Transverse colon (tissue), 4 donors: ENCODE results near the gene SDK1. TPM values are rescaled to one million over a fixed set of nuclear protein-coding genes. Genes with fewer than 3 reads are reported as not detected.

Experiments
- DNase-seq: peaks from one replicate; pipeline ENCODE4 v3.0.0-alpha.2; 2019
- H3K27ac ChIP-seq, 4 donors: fragments of 200-600 bp; sonication (generic); 2 replicates each; pipeline ENCODE4 v1.5.1; 2016 to 2018; ENCODE audit warnings: inconsistent platforms in 4 of 4
- H3K27me3 ChIP-seq: fragments of 200-600 bp; sonication (generic); 2 replicates; pipeline ENCODE4 v1.5.1; 2017; ENCODE audit warnings: inconsistent platforms
- H3K36me3 ChIP-seq, 4 donors: fragments of 200-600 bp; sonication (generic); 2 replicates each; pipeline ENCODE4 v1.5.1; 2017 to 2019; ENCODE audit warnings: inconsistent platforms in 4 of 4
- H3K4me1 ChIP-seq, 4 donors: fragments of 200-600 bp; sonication (generic); 2 replicates each; pipeline ENCODE4 v1.5.1; 2017 to 2020; ENCODE audit warnings: inconsistent platforms in 4 of 4
- H3K4me3 ChIP-seq, 4 donors: fragments of 200-600 bp; sonication (generic); 1 replicate in 1 of 4; 2 replicates in 3 of 4; pipeline versions ENCODE4 v1.5.1 to v1.6.1; 2017 to 2019; ENCODE audit warnings: inconsistent platforms in 4 of 4
- H3K9me3 ChIP-seq, 2 donors: fragments of 200-600 bp; sonication (generic); 2 replicates each; pipeline ENCODE4 v1.5.1; 2017 to 2019; ENCODE audit warnings: inconsistent platforms in 2 of 2
- EP300 ChIP-seq: sonication (generic); formaldehyde crosslinking; IDR thresholded peaks from one replicate; pipeline ENCODE4 v1.6.1; 2017; ENCODE audit warnings: antibody characterized with exemption, low read depth
- POLR2A ChIP-seq: fragments of 450-650 bp; IDR thresholded peaks from one replicate; pipeline ENCODE4 v1.6.1; 2016; ENCODE audit warnings: antibody characterized with exemption, mild to moderate bottlenecking, moderate library complexity
- POLR2AphosphoS5 ChIP-seq, 3 donors: sonication (generic); formaldehyde crosslinking; IDR thresholded peaks; one replicate each; pipeline ENCODE4 v1.6.1; 2016; ENCODE audit warnings: antibody characterized with exemption in 3 of 3
- WGBS, 2 donors: methylation state at CpG; one replicate each; pipeline ENCODE4 v1.1.5; 2018; ENCODE audit warnings: low coverage in 1 of 2; 5-methylcytosine and 5-hydroxymethylcytosine counted together
- in situ Hi-C, 4 donors: fragments of 200-750 bp; cut with MboI; loops; one replicate each; pipeline versions ENCODE4 v1.15.0 to v1.15.1; 2017; ENCODE audit warnings: low sequenced_read_pairs in 3 of 4, low pct_ligation_motif_present in 1 of 4, low pct_unique_long_range_greater_than_20kb in 1 of 4
- intact Hi-C: fragments of 100-400 bp; cut with DNase I; formaldehyde crosslinking; loops from one replicate; pipeline ENCODE4 v1.15.1; 2023; ENCODE audit warnings: low total_unique reads
- total RNA-seq, 4 donors: library from RNA; depleted of rRNA; stranded (reverse); fragments of >200 nt; gene quantifications; one replicate each; pipeline ENCODE4 v1.1.0, GENCODE V29; 2016
- TF ChIP-seq, protein P1 (sequence below), 5 experiments: fragments of 200-600 bp in 3 of 5; fragments of 450-650 bp in 2 of 5; sonication (generic) in 3 of 5; IDR thresholded peaks; 1 replicate in 2 of 5; 2 replicates in 3 of 5; pipeline ENCODE4 v1.5.1; 2016 to 2017; ENCODE audit warnings: antibody characterized with exemption in 5 of 5, inconsistent platforms in 3 of 5, mild to moderate bottlenecking in 2 of 5, moderate library complexity in 1 of 5

Gene SDK1
- total RNA-seq, 4 donors from 2014 or later, result 4.0 to 8.6 (median 5.4) TPM

DNA sequence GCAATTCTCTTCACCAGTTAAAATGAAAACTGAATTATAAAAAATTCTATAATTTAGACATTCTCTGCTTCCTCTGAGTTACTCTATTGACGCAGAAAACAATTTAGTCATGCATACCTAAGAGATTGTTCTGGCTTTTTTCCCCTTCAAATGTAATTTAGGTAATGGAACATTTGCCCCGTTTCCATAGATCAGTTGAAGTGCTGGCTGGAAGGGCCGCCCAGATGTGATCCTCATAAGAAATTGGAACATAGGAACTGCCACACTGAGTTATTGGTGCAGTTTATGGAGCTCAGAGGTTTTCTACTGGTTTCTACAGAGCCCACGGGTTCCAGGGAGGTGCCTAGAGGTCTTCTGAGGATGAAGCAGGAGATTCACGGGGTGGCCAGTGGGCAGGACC, 581.7 kb downstream of the SDK1 start:
- 82 to 85% methylated on average over 3 to 5 of the region's 5 CpGs for WGBS, 2 donors
- TF ChIP-seq EP300, result no peak
- in situ Hi-C loops, result loop anchor here in 2 of 4 donors (25.0 kb wide), 2 partner anchors 570 to 1020 kb away; partner anchors contain the start of gene SDK1 (in 1 of the 2)
- intact Hi-C loops, result no loop called here
- no peaks in the 10 kb centered on the region for H3K36me3 ChIP-seq
- no peaks in the 10 kb centered on the region for H3K9me3 ChIP-seq
- DNase-seq, result no peak
- no peak overlapping the region for H3K27ac ChIP-seq
- H3K4me1 ChIP-seq, result no peaks in the 10 kb centered on the region
- no peak overlapping the region for H3K4me3 ChIP-seq
- H3K27me3 ChIP-seq, result no peaks in the 10 kb centered on the region

DNA sequence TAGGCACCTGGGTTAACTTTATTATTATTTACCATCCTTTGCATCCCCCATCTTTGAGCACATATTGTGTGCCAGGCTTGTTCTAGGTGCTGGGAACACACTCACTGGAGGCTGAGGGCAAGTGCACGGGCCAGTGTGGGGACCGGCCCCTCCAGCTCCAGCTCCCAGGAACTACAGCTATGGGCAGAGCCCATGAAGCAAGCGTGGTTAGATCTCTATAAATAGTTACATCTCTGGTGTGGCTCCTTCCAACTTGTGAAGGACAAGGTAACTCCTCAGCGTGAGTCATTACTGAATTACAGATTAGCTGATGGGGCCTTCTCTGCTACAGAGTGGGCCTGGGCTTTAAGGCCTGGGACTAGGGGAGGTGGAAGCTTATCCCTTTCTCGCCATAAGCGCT, 583.5 kb downstream of the SDK1 start:
- no peak for TF ChIP-seq POLR2AphosphoS5 (IDR thresholded peaks at IDR 0.05)
- TF ChIP-seq, protein P1, sequence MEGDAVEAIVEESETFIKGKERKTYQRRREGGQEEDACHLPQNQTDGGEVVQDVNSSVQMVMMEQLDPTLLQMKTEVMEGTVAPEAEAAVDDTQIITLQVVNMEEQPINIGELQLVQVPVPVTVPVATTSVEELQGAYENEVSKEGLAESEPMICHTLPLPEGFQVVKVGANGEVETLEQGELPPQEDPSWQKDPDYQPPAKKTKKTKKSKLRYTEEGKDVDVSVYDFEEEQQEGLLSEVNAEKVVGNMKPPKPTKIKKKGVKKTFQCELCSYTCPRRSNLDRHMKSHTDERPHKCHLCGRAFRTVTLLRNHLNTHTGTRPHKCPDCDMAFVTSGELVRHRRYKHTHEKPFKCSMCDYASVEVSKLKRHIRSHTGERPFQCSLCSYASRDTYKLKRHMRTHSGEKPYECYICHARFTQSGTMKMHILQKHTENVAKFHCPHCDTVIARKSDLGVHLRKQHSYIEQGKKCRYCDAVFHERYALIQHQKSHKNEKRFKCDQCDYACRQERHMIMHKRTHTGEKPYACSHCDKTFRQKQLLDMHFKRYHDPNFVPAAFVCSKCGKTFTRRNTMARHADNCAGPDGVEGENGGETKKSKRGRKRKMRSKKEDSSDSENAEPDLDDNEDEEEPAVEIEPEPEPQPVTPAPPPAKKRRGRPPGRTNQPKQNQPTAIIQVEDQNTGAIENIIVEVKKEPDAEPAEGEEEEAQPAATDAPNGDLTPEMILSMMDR (IDR thresholded peaks at IDR 0.05), result no peak
- TF ChIP-seq EP300, result no peak
- no peak for TF ChIP-seq POLR2A
- WGBS, 2 donors, result 77% methylated on average over 6 of the region's 6 CpGs; no CpG with 5 or more reads in 1 of the 2 donors
- in situ Hi-C loops (loop anchor here in 2 of 4 donors (25.0 kb wide), 2 partner anchors 572 to 1022 kb away; partner anchors contain the start of gene SDK1 (in 1 of the 2)), intact Hi-C loops (no loop called here)
- H3K4me1 ChIP-seq, result no peaks in the 10 kb centered on the region
- no peak overlapping the region for H3K4me3 ChIP-seq
- H3K27ac ChIP-seq, result no peak overlapping the region
- no peaks in the 10 kb centered on the region for H3K27me3 ChIP-seq
- no peaks in the 10 kb centered on the region for H3K9me3 ChIP-seq
- H3K36me3 ChIP-seq, result no peaks in the 10 kb centered on the region
- no peak for DNase-seq

DNA sequence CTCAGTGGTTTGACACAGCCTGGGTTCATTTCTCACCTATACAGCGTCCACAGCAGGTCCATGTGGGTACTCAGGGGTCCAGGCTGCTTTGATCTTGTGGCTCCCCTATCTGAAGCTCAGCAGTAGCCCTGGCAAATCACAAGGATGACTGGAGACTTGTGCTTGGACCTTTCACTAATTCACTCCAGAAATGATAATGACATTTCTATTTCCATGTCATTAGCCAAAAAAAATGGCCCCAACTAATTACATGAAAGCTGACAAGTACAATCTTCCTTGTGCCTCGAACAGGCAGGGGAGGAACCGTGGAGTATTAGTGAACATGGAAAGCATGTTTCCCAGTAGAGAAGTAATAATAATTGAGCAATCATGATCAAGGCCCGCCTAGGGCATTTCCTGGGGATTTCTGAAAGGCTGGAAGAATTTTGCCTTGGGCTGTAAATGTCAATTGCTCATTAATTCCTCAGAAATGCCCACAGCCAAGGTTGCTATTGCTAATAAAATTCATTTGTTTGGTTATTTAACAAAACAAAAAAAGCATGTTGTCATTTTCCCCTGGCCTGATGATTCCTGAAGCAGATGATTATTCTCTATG, 586.1 kb downstream of the SDK1 start:
- 67 to 69% methylated on average over 3 to 4 of the region's 4 CpGs for WGBS, 2 donors
- in situ Hi-C loops (loop anchor here in 2 of 4 donors (25.0 kb wide), 2 partner anchors 575 to 1025 kb away; partner anchors contain the start of gene SDK1 (in 1 of the 2)), intact Hi-C loops (no loop called here)
- H3K27me3 ChIP-seq, result no peaks in the 10 kb centered on the region
- DNase-seq, result no peak
- H3K4me1 ChIP-seq, result no peaks in the 10 kb centered on the region
- no peak overlapping the region for H3K4me3 ChIP-seq
- no peaks in the 10 kb centered on the region for H3K9me3 ChIP-seq
- no peaks in the 10 kb centered on the region for H3K36me3 ChIP-seq
- no peak overlapping the region for H3K27ac ChIP-seq
- no peak for TF ChIP-seq POLR2AphosphoS5 (IDR thresholded peaks at IDR 0.05)
- TF ChIP-seq POLR2A, result no peak

DNA sequence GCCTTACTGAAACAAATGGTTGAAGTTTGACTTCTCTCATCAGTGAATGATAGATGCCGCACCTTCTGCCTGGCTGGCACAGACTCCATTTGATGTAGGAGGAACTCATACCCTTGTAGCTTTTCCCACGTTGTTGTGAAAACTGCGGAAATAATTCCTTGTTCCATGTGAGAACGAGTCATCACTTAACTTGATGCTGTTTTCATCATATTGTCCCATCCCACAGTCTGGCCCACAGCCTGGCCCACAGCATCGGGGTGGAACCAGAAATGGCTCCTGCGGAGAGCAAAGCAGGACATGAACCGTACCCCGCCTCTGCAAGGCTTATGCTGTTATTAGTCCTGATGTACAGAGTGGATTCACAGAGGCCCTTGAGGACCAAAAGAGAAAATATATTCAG, 587.0 kb downstream of the SDK1 start:
- 74% methylated on average over 8 of the region's 8 CpGs; no CpG with 5 or more reads in 1 of the 2 donors for WGBS, 2 donors
- Histone ChIP-seq H3K4me1 (no peaks in the 10 kb centered on the region), H3K4me3 (no peak overlapping the region), H3K27me3 (no peaks in the 10 kb centered on the region), H3K36me3 (no peaks in the 10 kb centered on the region), H3K9me3 (no peaks in the 10 kb centered on the region), H3K27ac (no peak overlapping the region)
- TF ChIP-seq, protein P1 (IDR thresholded peaks at IDR 0.05), result no peak
- peak in 1 of 3 donors; percentile 12 for TF ChIP-seq POLR2AphosphoS5 (IDR thresholded peaks at IDR 0.05)
- no peak for TF ChIP-seq POLR2A
- intact Hi-C loops, result no loop called here
- DNase-seq, result no peak
- in situ Hi-C loops, result loop anchor here in 2 of 4 donors (25.0 kb wide), 2 partner anchors 576 to 1026 kb away; partner anchors contain the start of gene SDK1 (in 1 of the 2)

DNA sequence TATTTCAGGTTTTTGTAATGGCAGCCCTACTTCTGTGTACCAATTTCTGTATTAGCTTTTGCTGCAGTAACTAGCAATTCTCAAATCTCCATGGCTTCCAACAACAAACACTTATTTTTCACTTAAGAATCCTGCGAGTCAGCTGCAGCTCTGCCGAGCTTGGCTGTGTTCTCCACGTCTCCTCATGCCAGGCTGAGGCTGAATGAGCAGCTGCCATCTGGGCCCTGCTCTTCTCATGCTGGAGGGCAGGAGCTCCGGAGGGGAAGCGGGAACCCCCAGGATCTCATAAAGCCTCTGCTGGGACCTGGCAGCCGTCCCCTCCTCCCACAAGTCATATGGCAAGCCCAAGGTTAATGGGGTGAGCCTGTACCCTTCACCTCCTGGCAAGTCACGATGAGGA, 591.1 kb downstream of the SDK1 start:
- no peaks in the 10 kb centered on the region for H3K9me3 ChIP-seq
- H3K4me1 ChIP-seq, result no peaks in the 10 kb centered on the region
- intact Hi-C loops, result no loop called here
- 79 to 100% methylated on average over 1 to 7 of the region's 7 CpGs for WGBS, 2 donors
- no peaks in the 10 kb centered on the region for H3K27me3 ChIP-seq
- in situ Hi-C loops, result loop anchor here in 2 of 4 donors (25.0 kb wide), 2 partner anchors 580 to 1030 kb away; partner anchors contain the start of gene SDK1 (in 1 of the 2)
- no peak overlapping the region for H3K27ac ChIP-seq
- DNase-seq, result no peak
- H3K4me3 ChIP-seq, result no peak overlapping the region
- H3K36me3 ChIP-seq, result no peaks in the 10 kb centered on the region
- TF ChIP-seq POLR2AphosphoS5 (IDR thresholded peaks at IDR 0.05), result no peak
- TF ChIP-seq EP300, result no peak
- TF ChIP-seq POLR2A, result no peak
